Transverse colon (tissue), 4 donors: ENCODE measurements around the gene SPAG7. TPM values are rescaled to one million over a fixed set of nuclear protein-coding genes. Genes with fewer than 3 reads are reported as not detected.

Experiments
- DNase-seq: peaks from one replicate; pipeline ENCODE4 v3.0.0-alpha.2; 2019
- H3K27ac ChIP-seq, 4 donors: fragments of 200-600 bp; sonication (generic); 2 replicates each; pipeline ENCODE4 v1.5.1; 2016 to 2018; ENCODE audit warnings: inconsistent platforms in 4 of 4
- H3K27me3 ChIP-seq: fragments of 200-600 bp; sonication (generic); 2 replicates; pipeline ENCODE4 v1.5.1; 2017; ENCODE audit warnings: inconsistent platforms
- H3K36me3 ChIP-seq, 4 donors: fragments of 200-600 bp; sonication (generic); 2 replicates each; pipeline ENCODE4 v1.5.1; 2017 to 2019; ENCODE audit warnings: inconsistent platforms in 4 of 4
- H3K4me1 ChIP-seq, 4 donors: fragments of 200-600 bp; sonication (generic); 2 replicates each; pipeline ENCODE4 v1.5.1; 2017 to 2020; ENCODE audit warnings: inconsistent platforms in 4 of 4
- H3K4me3 ChIP-seq, 4 donors: fragments of 200-600 bp; sonication (generic); 1 replicate in 1 of 4; 2 replicates in 3 of 4; pipeline versions ENCODE4 v1.5.1 to v1.6.1; 2017 to 2019; ENCODE audit warnings: inconsistent platforms in 4 of 4
- H3K9me3 ChIP-seq, 2 donors: fragments of 200-600 bp; sonication (generic); 2 replicates each; pipeline ENCODE4 v1.5.1; 2017 to 2019; ENCODE audit warnings: inconsistent platforms in 2 of 2
- EP300 ChIP-seq: sonication (generic); formaldehyde crosslinking; IDR thresholded peaks from one replicate; pipeline ENCODE4 v1.6.1; 2017; ENCODE audit warnings: antibody characterized with exemption, low read depth
- POLR2A ChIP-seq: fragments of 450-650 bp; IDR thresholded peaks from one replicate; pipeline ENCODE4 v1.6.1; 2016; ENCODE audit warnings: antibody characterized with exemption, mild to moderate bottlenecking, moderate library complexity
- POLR2AphosphoS5 ChIP-seq, 3 donors: sonication (generic); formaldehyde crosslinking; IDR thresholded peaks; one replicate each; pipeline ENCODE4 v1.6.1; 2016; ENCODE audit warnings: antibody characterized with exemption in 3 of 3
- WGBS, 2 donors: methylation state at CpG; one replicate each; pipeline ENCODE4 v1.1.5; 2018; ENCODE audit warnings: low coverage in 1 of 2; 5-methylcytosine and 5-hydroxymethylcytosine counted together
- in situ Hi-C, 4 donors: fragments of 200-750 bp; cut with MboI; loops; one replicate each; pipeline versions ENCODE4 v1.15.0 to v1.15.1; 2017; ENCODE audit warnings: low sequenced_read_pairs in 3 of 4, low pct_ligation_motif_present in 1 of 4, low pct_unique_long_range_greater_than_20kb in 1 of 4
- intact Hi-C: fragments of 100-400 bp; cut with DNase I; formaldehyde crosslinking; loops from one replicate; pipeline ENCODE4 v1.15.1; 2023; ENCODE audit warnings: low total_unique reads
- total RNA-seq, 4 donors: library from RNA; depleted of rRNA; stranded (reverse); fragments of >200 nt; gene quantifications; one replicate each; pipeline ENCODE4 v1.1.0, GENCODE V29; 2016
- TF ChIP-seq, protein P1 (sequence below), 5 experiments: fragments of 200-600 bp in 3 of 5; fragments of 450-650 bp in 2 of 5; sonication (generic) in 3 of 5; IDR thresholded peaks; 1 replicate in 2 of 5; 2 replicates in 3 of 5; pipeline ENCODE4 v1.5.1; 2016 to 2017; ENCODE audit warnings: antibody characterized with exemption in 5 of 5, inconsistent platforms in 3 of 5, mild to moderate bottlenecking in 2 of 5, moderate library complexity in 1 of 5

The SPAG7 gene
- total RNA-seq, 4 donors from 2014 or later, result 8.2 to 64.7 (median 47.4) TPM

DNA sequence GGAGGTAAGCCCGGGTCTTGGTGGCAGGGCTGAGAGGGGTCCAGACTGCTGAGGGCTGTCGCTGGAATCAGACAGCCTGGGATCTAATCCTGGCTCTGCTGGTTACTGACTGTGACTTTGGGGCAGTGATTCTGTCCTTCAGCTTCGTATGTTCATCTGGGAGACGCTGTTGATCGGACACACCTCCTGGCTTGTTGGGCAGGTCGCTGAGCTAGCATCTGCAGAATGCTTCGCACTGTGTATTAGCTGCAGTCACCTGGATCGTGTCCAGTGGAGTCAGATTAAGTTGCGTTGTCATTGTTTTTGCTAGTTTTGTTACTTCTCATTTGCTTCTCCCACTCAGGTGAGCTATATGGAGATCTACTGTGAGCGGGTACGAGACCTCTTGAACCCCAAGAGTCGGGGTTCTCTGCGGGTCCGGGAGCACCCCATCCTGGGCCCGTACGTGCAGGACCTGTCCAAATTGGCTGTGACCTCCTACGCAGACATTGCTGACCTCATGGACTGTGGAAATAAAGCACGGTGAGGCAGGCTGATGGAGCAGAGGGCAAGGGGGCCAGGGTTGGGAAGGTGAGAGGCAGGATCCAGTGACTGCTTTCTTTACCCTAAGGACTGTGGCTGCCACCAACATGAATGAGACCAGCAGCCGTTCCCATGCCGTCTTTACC lies 34.6 kb upstream of the SPAG7 start:
- Histone ChIP-seq H3K27me3 (no peaks in the 10 kb centered on the region), H3K9me3 (no peaks in the 10 kb centered on the region), H3K27ac (no peak overlapping the region), H3K36me3 (peaks cover 0 to 43% (median 21%) of the 10 kb centered on the region in 4 donors), H3K4me3 (no peak overlapping the region), H3K4me1 (peaks cover 11 to 22% (median 19%) of the 10 kb centered on the region in 4 donors)
- in situ Hi-C loops, result no loop called here
- TF ChIP-seq POLR2A, result no peak
- no peak for TF ChIP-seq EP300
- TF ChIP-seq POLR2AphosphoS5 (IDR thresholded peaks at IDR 0.05), result no peak
- TF ChIP-seq, protein P1, sequence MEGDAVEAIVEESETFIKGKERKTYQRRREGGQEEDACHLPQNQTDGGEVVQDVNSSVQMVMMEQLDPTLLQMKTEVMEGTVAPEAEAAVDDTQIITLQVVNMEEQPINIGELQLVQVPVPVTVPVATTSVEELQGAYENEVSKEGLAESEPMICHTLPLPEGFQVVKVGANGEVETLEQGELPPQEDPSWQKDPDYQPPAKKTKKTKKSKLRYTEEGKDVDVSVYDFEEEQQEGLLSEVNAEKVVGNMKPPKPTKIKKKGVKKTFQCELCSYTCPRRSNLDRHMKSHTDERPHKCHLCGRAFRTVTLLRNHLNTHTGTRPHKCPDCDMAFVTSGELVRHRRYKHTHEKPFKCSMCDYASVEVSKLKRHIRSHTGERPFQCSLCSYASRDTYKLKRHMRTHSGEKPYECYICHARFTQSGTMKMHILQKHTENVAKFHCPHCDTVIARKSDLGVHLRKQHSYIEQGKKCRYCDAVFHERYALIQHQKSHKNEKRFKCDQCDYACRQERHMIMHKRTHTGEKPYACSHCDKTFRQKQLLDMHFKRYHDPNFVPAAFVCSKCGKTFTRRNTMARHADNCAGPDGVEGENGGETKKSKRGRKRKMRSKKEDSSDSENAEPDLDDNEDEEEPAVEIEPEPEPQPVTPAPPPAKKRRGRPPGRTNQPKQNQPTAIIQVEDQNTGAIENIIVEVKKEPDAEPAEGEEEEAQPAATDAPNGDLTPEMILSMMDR (IDR thresholded peaks at IDR 0.05), result no peak
- intact Hi-C loops, result no loop called here
- WGBS, 2 donors, result 94 to 100% methylated on average over 4 to 20 of the region's 20 CpGs
- no peak for DNase-seq

DNA sequence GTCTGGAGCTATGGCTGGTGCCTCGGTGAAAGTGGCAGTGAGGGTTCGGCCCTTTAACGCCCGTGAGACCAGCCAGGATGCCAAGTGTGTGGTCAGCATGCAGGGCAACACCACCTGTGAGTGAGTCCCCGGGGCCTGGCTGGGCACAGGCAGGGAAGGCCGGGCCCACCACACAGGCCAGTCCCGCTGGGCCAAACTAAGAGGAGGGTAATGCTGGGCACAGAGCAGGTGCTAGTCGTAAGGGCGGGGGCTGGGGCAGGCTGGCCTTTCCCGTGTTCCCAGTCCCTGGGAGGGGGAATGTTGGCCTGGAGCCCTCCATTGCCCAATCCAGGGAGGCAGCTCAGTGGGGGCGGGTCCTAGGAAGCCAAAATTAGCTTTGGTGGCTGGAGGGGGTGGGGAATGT lies 32.6 kb upstream of the SPAG7 start:
- in situ Hi-C loops, result no loop called here
- intact Hi-C loops, result no loop called here
- peaks cover 17 to 29% (median 26%) of the 10 kb centered on the region in 4 donors for H3K4me1 ChIP-seq
- peak; percentile 56 for DNase-seq
- TF ChIP-seq, protein P1 (IDR thresholded peaks at IDR 0.05), result no peak
- TF ChIP-seq POLR2AphosphoS5 (IDR thresholded peaks at IDR 0.05) (no peak), EP300 (no peak), POLR2A (no peak)
- peak overlapping the region in 1 of 4 donors; percentile 80 for H3K4me3 ChIP-seq
- no peaks in the 10 kb centered on the region for H3K9me3 ChIP-seq
- WGBS, 2 donors, result 81% methylated on average over 11 of the region's 11 CpGs; no CpG with 5 or more reads in 1 of the 2 donors
- H3K36me3 ChIP-seq, result peaks cover 0 to 33% (median 11%) of the 10 kb centered on the region in 4 donors
- H3K27me3 ChIP-seq, result no peaks in the 10 kb centered on the region
- H3K27ac ChIP-seq, result peak overlapping the region; percentile 92 to 96 (median 94)

DNA sequence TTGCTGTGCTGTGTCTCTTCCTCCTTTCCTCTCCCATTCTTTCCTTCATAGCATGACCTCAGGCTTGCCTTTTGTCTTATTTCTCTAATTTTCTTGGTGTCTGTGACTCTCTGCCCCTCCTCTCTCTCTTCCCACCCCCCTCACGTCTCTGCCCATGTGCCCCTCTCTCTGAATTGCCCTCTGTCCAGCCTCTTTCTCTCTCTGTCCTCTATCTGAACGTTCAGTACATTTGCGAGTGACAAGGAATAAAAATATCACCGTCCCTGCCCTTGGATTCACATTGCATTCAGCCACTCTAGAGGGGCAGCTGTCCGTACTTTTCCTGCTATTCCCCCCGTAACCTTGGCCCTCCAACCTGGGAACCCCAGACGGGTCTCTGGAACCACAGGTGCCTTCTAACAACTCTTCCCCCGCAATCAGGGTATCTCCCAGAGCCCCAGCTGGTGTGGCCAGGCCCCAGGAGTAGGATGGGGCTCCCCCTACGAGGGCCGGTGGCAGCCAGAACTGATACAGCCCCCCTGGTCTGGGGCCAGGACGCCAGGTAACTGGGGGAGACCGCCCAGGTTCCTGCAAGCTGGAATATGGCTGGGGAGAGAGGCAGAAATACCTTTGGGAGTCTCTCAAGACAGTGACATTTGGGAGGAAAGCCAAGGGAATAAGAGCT lies 31.9 kb upstream of the SPAG7 start:
- in situ Hi-C loops, result no loop called here
- DNase-seq, result no peak
- TF ChIP-seq POLR2A (no peak), EP300 (no peak), POLR2AphosphoS5 (IDR thresholded peaks at IDR 0.05) (no peak)
- TF ChIP-seq, protein P1 (IDR thresholded peaks at IDR 0.05), result no peak
- peaks cover 17 to 29% (median 26%) of the 10 kb centered on the region in 4 donors for H3K4me1 ChIP-seq
- peak overlapping the region; percentile 80 to 97 (median 90) for H3K4me3 ChIP-seq
- peaks cover 0 to 26% (median 8%) of the 10 kb centered on the region in 4 donors for H3K36me3 ChIP-seq
- intact Hi-C loops, result no loop called here
- H3K27ac ChIP-seq, result peak overlapping the region; percentile 92 to 96 (median 94)
- 33 to 64% methylated on average over 1 to 12 of the region's 12 CpGs for WGBS, 2 donors
- H3K9me3 ChIP-seq, result no peaks in the 10 kb centered on the region
- H3K27me3 ChIP-seq, result no peaks in the 10 kb centered on the region

DNA sequence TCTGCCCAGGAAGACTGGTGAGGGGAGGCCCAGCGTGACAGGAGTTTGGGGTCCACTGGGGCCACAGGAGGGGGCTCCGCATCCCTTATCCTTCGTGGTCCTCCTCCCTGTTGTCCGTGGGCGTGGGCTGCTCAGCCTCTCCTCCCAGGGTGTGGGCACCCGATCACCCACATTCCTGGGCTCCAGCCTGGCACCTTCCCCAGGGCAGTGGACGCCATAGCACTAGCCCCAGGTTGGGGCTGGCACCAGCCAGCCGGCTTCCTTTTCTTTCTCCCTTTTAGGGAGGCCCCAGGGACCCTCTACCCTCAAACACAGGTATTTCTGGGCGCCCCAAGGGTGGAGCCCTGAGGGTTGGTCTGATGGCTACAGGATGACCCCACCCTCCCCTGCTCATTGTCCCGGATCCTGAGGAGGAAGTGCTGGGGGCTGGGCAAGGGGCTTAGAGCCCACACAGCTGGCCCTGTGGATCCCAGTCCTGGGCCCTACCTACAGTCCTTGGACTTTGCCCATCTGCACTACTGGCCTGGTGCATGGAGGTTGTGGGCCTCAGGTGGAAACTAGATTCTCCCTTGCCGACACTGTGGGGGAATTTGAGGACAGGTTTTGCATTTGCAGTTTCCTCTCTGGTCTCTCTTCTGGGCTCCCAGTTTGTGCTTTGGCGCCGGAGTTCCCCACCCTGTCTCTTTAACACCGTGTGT lies 31.3 kb upstream of the SPAG7 start:
- WGBS, 2 donors, result 0 to 10% methylated on average over 3 to 14 of the region's 14 CpGs
- intact Hi-C loops, result no loop called here

More for the DNA sequence above, 31.3 kb upstream of the SPAG7 start:
- no peaks in the 10 kb centered on the region for H3K9me3 ChIP-seq
- in situ Hi-C loops, result no loop called here
- H3K27me3 ChIP-seq, result no peaks in the 10 kb centered on the region
- TF ChIP-seq, protein P1 (IDR thresholded peaks at IDR 0.05), result no peak
- TF ChIP-seq POLR2A (no peak), EP300 (no peak), POLR2AphosphoS5 (IDR thresholded peaks at IDR 0.05) (no peak)
- H3K36me3 ChIP-seq, result peaks cover 0 to 22% (median 5%) of the 10 kb centered on the region in 4 donors
- H3K27ac ChIP-seq, result peak overlapping the region; percentile 92 to 96 (median 94)
- H3K4me1 ChIP-seq, result peaks cover 17 to 29% (median 26%) of the 10 kb centered on the region in 4 donors
- peak overlapping the region; percentile 80 to 97 (median 90) for H3K4me3 ChIP-seq
- DNase-seq, result peak; percentile 65
